ENCODE results near the gene SEC23B.

SEC23B gene

DNA sequence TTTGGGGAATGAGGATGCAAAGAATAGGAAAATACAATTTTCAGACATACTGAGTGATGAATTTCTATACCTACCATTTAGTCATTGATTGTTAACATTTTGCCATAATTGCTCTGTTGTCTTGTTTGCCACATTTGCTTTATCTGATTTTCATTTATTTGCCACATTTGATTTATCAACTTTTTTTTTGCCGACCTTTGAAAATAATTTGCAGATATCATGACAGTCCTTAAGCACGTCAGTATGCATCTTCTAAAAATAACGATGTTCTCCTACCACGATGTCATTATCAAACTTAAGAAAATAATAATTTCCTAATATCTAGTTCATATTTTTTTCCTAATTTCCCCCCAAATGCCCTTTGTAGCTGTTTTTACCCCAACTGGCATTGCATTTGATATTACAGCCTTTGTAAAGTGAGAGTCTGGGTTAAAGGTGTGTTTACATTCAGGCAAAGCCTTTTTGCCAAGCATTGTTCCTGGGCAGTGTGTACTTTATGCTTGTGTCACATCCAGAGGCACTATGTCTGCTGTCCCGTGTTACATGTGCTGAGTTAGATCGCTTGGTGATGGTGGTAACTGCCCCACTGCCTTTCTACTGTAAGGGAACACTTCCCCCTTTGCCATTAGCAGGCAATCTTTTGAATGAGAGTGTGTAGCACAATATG is 26.4 kb downstream of the SEC23B start:
- in situ Hi-C loops (cut with MboI; ENCODE audit: low sequenced_read_pairs, unreplicated experiment): no loop called here

DNA sequence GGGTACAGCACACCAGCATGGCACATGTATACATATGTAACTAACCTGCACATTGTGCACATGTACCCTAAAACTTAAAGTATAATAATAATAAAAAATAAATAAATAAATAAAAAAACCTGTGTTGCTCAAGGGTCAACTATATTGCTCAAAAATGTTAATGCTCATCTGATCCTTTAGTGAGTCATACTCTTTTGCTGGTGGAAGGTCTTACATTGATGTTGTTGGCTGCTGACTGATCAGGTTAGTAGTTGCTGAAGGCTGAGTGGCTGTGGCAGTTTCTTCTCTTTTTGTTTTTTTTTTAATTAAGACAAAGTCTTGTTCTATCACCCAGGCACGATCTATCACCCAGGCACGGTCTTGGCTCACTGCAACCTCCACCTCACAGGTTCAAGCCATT is 29.9 kb downstream of the SEC23B start:
- DNase-seq (ENCODE audit: low spot score): no peak
- TF ChIP-seq, protein P1, sequence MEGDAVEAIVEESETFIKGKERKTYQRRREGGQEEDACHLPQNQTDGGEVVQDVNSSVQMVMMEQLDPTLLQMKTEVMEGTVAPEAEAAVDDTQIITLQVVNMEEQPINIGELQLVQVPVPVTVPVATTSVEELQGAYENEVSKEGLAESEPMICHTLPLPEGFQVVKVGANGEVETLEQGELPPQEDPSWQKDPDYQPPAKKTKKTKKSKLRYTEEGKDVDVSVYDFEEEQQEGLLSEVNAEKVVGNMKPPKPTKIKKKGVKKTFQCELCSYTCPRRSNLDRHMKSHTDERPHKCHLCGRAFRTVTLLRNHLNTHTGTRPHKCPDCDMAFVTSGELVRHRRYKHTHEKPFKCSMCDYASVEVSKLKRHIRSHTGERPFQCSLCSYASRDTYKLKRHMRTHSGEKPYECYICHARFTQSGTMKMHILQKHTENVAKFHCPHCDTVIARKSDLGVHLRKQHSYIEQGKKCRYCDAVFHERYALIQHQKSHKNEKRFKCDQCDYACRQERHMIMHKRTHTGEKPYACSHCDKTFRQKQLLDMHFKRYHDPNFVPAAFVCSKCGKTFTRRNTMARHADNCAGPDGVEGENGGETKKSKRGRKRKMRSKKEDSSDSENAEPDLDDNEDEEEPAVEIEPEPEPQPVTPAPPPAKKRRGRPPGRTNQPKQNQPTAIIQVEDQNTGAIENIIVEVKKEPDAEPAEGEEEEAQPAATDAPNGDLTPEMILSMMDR (IDR thresholded peaks at IDR 0.05; ENCODE audit: borderline replicate concordance, control extremely low read depth, extremely low read depth, insufficient read depth, missing control alignments): no peak
- in situ Hi-C loops (cut with MboI; ENCODE audit: low sequenced_read_pairs, unreplicated experiment): no loop called here

More for the DNA sequence above, 26.4 kb downstream of the SEC23B start:
- no peak for DNase-seq (ENCODE audit: low spot score)
- TF ChIP-seq, protein P1 (IDR thresholded peaks at IDR 0.05; ENCODE audit: borderline replicate concordance, control extremely low read depth, extremely low read depth, insufficient read depth, missing control alignments): no peak

DNA sequence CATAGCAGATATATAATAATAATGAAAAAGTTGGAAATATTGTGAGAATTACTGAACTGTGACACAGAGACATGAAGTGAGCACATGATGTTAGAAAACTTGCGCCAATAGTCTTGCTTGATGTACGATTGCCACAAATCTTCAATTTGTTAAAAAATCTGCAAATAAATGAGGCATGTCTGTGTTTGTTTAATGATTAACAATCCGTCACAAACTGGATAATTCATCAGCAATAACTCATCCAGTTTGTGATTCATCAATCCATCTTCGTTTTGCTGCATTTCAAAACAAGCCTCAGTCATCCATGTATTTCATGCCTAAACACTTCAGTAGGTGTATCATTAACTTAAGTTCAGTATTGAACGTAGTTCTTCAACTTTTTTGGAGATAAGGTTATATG is 34.0 kb downstream of the SEC23B start:
- in situ Hi-C loops (cut with MboI; ENCODE audit: low sequenced_read_pairs, unreplicated experiment): no loop called here
- TF ChIP-seq, protein P1 (IDR thresholded peaks at IDR 0.05; ENCODE audit: borderline replicate concordance, control extremely low read depth, extremely low read depth, insufficient read depth, missing control alignments): no peak
- no peak for DNase-seq (ENCODE audit: low spot score)

DNA sequence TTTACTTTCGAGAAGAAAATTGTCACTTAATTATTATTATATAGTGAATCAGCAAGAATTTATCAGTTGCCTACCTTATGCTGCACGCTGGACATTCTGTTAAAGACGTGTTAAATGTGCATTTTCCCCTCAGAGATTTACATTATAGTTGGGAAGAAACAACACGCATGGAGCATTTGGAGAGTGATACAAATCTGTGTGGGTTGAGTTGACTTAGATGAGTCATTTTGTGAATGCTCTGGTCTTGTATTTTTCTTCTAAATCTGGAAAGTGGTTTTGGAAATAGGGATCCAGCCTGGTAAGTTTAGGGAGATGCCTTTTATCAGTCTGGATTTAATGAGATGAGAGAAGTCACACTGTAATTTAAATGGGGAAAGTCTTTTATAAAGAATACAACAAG is 35.5 kb downstream of the SEC23B start:
- no peak for DNase-seq (ENCODE audit: low spot score)
- TF ChIP-seq, protein P1 (IDR thresholded peaks at IDR 0.05; ENCODE audit: borderline replicate concordance, control extremely low read depth, extremely low read depth, insufficient read depth, missing control alignments): no peak
- in situ Hi-C loops (cut with MboI; ENCODE audit: low sequenced_read_pairs, unreplicated experiment): no loop called here

DNA sequence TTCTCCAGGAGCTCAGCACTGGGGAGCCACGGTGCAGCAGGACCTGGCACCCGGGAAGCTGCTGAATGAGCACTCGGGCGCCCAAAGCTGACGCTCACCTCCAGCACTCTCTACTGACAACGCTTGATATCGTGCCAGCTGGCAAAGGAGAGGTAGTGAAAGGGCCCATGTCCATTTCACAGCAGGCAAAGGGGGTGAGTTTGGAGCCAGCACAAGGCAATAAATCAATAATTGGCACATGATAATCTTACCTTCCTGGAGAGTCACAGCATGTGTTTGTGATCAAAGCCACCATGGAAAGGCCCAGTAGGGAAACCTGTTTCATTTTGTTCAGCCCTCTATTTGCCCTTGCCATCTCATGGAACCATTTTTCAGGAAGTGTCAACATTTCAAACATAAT is 36.2 kb downstream of the SEC23B start:
- TF ChIP-seq, protein P1 (IDR thresholded peaks at IDR 0.05; ENCODE audit: borderline replicate concordance, control extremely low read depth, extremely low read depth, insufficient read depth, missing control alignments): no peak
- in situ Hi-C loops (cut with MboI; ENCODE audit: low sequenced_read_pairs, unreplicated experiment): no loop called here
- no peak for DNase-seq (ENCODE audit: low spot score)

DNA sequence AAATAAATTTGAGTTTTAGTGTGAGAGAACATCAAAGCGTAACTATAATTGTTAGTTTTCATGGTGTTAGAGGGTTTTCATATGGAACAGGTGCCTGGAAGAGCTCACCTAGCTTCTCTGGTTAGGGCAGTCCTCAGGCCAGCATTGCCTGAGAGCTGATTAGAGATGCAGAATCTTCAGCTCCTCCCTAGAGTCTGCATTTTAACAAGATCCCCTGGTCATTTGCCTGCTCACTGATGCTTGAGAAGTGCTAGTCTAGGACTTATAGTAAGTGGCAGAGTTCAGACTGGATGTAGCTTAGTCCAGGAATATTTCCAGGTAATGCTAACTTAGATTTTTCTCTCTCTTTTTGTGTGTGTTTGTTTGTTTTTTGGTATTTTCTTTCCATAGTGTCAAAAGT is 37.8 kb downstream of the SEC23B start:
- no peak for DNase-seq (ENCODE audit: low spot score)
- TF ChIP-seq, protein P1 (IDR thresholded peaks at IDR 0.05; ENCODE audit: borderline replicate concordance, control extremely low read depth, extremely low read depth, insufficient read depth, missing control alignments): no peak
- in situ Hi-C loops (cut with MboI; ENCODE audit: low sequenced_read_pairs, unreplicated experiment): no loop called here

Measured in GM13976 (cell line).